HL-60/S4 treated with phorbol 12-myristate 13-acetate at 8.2 ng/mL for 4 days and 3 days (cell line): ENCODE measurements around the gene TRAF3.

Experiments used
- in situ Hi-C: fragments of 300-500 bp; cut with MboI; formaldehyde crosslinking; loops from 2 replicates; pipeline ENCODE4 v1.15.0; 2022; ENCODE audit warnings: low sequenced_read_pairs

The TRAF3 gene

GRCh38 chr14:102932484-102933248 is 155.4 kb downstream of the TRAF3 start:
- in situ Hi-C loops = no loop called here

- in situ Hi-C loops = no loop called here
Observed at GRCh38 chr14:102933618-102934231, 156.5 kb downstream of the TRAF3 start.

GRCh38 chr14:102935756-102936155 is 158.5 kb downstream of the TRAF3 start:
- in situ Hi-C loops = no loop called here

- in situ Hi-C loops = no loop called here
Observed at GRCh38 chr14:102937331-102938175, 160.3 kb downstream of the TRAF3 start.

GRCh38 chr14:102938191-102938590 is 160.9 kb downstream of the TRAF3 start:
- in situ Hi-C loops = no loop called here

- in situ Hi-C loops = no loop called here
Observed at GRCh38 chr14:102939329-102939728, 162.1 kb downstream of the TRAF3 start.

- in situ Hi-C loops = no loop called here
Observed at GRCh38 chr14:102939820-102940561, 162.7 kb downstream of the TRAF3 start.

- in situ Hi-C loops = no loop called here
Observed at GRCh38 chr14:102940729-102941362, 163.6 kb downstream of the TRAF3 start.

GRCh38 chr14:102941419-102942011 is 164.3 kb downstream of the TRAF3 start:
- in situ Hi-C loops = no loop called here

GRCh38 chr14:102942069-102942468 is 164.8 kb downstream of the TRAF3 start:
- in situ Hi-C loops = no loop called here

GRCh38 chr14:102943454-102943853 is 166.2 kb downstream of the TRAF3 start:
- in situ Hi-C loops = no loop called here

- in situ Hi-C loops = no loop called here
Observed at GRCh38 chr14:102943979-102944378, 166.7 kb downstream of the TRAF3 start.

GRCh38 chr14:102944448-102945330 is 167.4 kb downstream of the TRAF3 start:
- in situ Hi-C loops = no loop called here

- in situ Hi-C loops = no loop called here
Observed at GRCh38 chr14:102945346-102946130, 168.3 kb downstream of the TRAF3 start.

- in situ Hi-C loops = no loop called here
Observed at GRCh38 chr14:102947321-102948103, 170.3 kb downstream of the TRAF3 start.

GRCh38 chr14:102948698-102949061 is 171.4 kb downstream of the TRAF3 start:
- in situ Hi-C loops = no loop called here

GRCh38 chr14:102949062-102949800 is 172.0 kb downstream of the TRAF3 start:
- in situ Hi-C loops = no loop called here
